ENCODE results near the gene GLIS1. TPM values are rescaled to one million over a fixed set of nuclear protein-coding genes. Genes with fewer than 3 reads are reported as not detected.

Gene GLIS1
- total and polyA plus RNA-seq, 2 experiments from 2014 or later: 0.22 to 0.61 TPM

DNA sequence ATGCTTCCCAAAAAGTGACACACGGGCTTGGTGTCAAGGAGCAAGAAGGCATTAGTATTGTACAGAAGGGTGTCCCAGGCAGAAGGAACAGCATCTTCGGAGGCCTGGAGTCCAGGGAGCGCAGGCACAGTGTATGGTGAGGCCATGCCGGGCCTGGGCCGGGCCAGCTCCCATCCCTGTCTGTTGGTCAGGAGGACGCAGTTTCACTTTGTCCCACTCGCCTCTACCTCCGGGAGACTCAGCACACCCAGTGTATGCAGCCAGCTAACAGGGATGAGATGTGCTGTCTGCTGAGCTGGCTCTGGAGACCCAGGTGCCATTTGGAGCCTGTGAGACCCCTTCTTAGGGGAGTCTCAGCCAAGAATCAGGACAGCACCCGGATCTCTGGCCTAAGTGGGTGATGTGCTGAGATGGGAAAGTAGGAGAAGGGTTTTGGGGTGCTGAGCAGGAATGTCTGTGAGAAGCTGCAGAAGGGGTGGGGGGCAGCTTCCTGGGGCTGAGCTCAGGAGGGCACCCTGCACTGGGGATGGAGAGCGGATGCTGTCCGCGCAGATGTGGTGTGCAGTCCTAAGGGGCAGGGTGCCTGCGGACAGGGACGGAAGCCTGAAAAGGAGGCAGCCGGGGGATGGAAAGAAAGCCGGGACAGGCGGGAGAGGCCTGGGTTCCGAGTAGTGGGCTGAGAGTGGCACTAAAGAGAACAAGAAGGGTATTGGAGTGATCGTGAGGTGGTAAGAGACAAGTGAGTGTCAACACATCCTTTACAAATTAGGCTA is 254.1 kb downstream of the GLIS1 start:
- H3F3A ChIP-seq (ENCODE audit: insufficient read depth): no peaks in the 10 kb centered on the region
- no peaks in the 10 kb centered on the region for H3K9me3 ChIP-seq (ENCODE audit: low read depth)
- H3K36me3 ChIP-seq (ENCODE audit: low read depth): no peaks in the 10 kb centered on the region
- H3K9ac ChIP-seq: no peak overlapping the region
- H3K27ac ChIP-seq: no peak overlapping the region
- DNase-seq: no peak
- in situ Hi-C loops (cut with MboI): loop anchor here (10.0 kb wide), 1 partner anchor 270 kb away; no protein-coding TSS in a partner anchor
- no peaks in the 10 kb centered on the region for H3K4me1 ChIP-seq (ENCODE audit: insufficient read depth)
- 64 to 71% methylated on average over 18 to 19 of the region's 19 CpGs for WGBS, 2 experiments (ENCODE audit: low coverage in 1 of 2, low lambda C conversion rate in 2 of 2, missing lambda C conversion rate in 2 of 2)
- no peak overlapping the region for H3K4me2 ChIP-seq (ENCODE audit: unreplicated experiment)
- peaks cover 23% of the 10 kb centered on the region for H3K27me3 ChIP-seq (replicated peaks; ENCODE audit: insufficient read depth)
- H3K4me3 ChIP-seq: no peak overlapping the region
- no peak for TF ChIP-seq EZH2 (IDR thresholded peaks at IDR 0.05; ENCODE audit: insufficient read depth, poor library complexity, severe bottlenecking)
- no peaks in the 10 kb centered on the region for H4K20me1 ChIP-seq (ENCODE audit: insufficient read depth)
- H2AFZ ChIP-seq: no peak overlapping the region
- H3K9me2 ChIP-seq (ENCODE audit: insufficient read depth): no peaks in the 10 kb centered on the region
- no peaks in the 10 kb centered on the region for H3K79me2 ChIP-seq (ENCODE audit: insufficient read depth)

- no peaks in the 10 kb centered on the region for H3K79me2 ChIP-seq (ENCODE audit: insufficient read depth)
- no peak overlapping the region for H3K4me3 ChIP-seq
- no peak for DNase-seq
- H3K9ac ChIP-seq: no peak overlapping the region
- no peaks in the 10 kb centered on the region for H3K36me3 ChIP-seq (ENCODE audit: low read depth)
- no peaks in the 10 kb centered on the region for H4K20me1 ChIP-seq (ENCODE audit: insufficient read depth)
- no peaks in the 10 kb centered on the region for H3K9me3 ChIP-seq (ENCODE audit: low read depth)
- H3F3A ChIP-seq (ENCODE audit: insufficient read depth): no peaks in the 10 kb centered on the region
- in situ Hi-C loops (cut with MboI): loop anchor here (10.0 kb wide), 1 partner anchor 271 kb away; no protein-coding TSS in a partner anchor
- no peak overlapping the region for H3K27ac ChIP-seq
- H3K9me2 ChIP-seq (ENCODE audit: insufficient read depth): no peaks in the 10 kb centered on the region
- peaks cover 11% of the 10 kb centered on the region for H3K27me3 ChIP-seq (replicated peaks; ENCODE audit: insufficient read depth)
- TF ChIP-seq EZH2phosphoT487 (IDR thresholded peaks at IDR 0.05; ENCODE audit: insufficient read depth, low read depth): no peak
- TF ChIP-seq EZH2 (IDR thresholded peaks at IDR 0.05; ENCODE audit: insufficient read depth, poor library complexity, severe bottlenecking): no peak
- H3K4me1 ChIP-seq (ENCODE audit: insufficient read depth): no peaks in the 10 kb centered on the region
- H3K4me2 ChIP-seq (ENCODE audit: unreplicated experiment): no peak overlapping the region
- H2AFZ ChIP-seq: no peak overlapping the region
- WGBS, 2 experiments (ENCODE audit: low coverage in 1 of 2, low lambda C conversion rate in 2 of 2, missing lambda C conversion rate in 2 of 2): 71 to 83% methylated on average over 3 to 4 of the region's 4 CpGs
These were observed 255.3 kb downstream of the GLIS1 start for GRCh38 chr1:53483656-53484055.

DNA sequence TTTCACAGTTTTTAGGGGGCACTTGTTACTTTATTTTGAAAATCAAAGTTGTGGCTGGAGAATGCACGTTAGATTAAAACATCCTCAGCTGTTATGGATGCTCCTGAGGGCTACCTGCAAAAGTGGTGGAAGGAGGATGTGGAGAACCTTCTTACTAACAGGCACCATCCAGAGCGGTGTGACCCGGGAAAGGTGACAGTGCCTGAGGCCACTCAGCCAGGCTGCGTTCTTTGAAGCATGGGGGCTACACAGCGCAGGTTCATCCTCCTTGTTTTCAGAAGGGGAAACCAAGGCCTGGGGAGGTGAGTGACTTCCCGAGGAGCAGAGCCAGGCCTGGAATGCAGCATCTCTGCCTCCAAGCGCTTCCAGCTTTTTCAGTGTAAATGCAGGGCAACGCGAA is 255.8 kb downstream of the GLIS1 start:
- H3K4me3 ChIP-seq: no peak overlapping the region
- no peak overlapping the region for H3K9ac ChIP-seq
- no peaks in the 10 kb centered on the region for H3K9me2 ChIP-seq (ENCODE audit: insufficient read depth)
- in situ Hi-C loops (cut with MboI): loop anchor here (10.0 kb wide), 1 partner anchor 272 kb away; no protein-coding TSS in a partner anchor
- no peaks in the 10 kb centered on the region for H3F3A ChIP-seq (ENCODE audit: insufficient read depth)
- H4K20me1 ChIP-seq (ENCODE audit: insufficient read depth): no peaks in the 10 kb centered on the region
- H3K9me3 ChIP-seq (ENCODE audit: low read depth): no peaks in the 10 kb centered on the region
- peaks cover 7% of the 10 kb centered on the region; the same call in 1 of the 2 replicates for H3K27me3 ChIP-seq (replicated peaks; ENCODE audit: insufficient read depth)
- no peaks in the 10 kb centered on the region for H3K4me1 ChIP-seq (ENCODE audit: insufficient read depth)
- no peaks in the 10 kb centered on the region for H3K79me2 ChIP-seq (ENCODE audit: insufficient read depth)
- H3K27ac ChIP-seq: no peak overlapping the region
- WGBS, 2 experiments (ENCODE audit: low coverage in 1 of 2, low lambda C conversion rate in 2 of 2, missing lambda C conversion rate in 2 of 2): 84 to 86% methylated on average over 9 of the region's 9 CpGs
- DNase-seq: no peak
- no peak overlapping the region for H2AFZ ChIP-seq
- no peak overlapping the region for H3K4me2 ChIP-seq (ENCODE audit: unreplicated experiment)
- H3K36me3 ChIP-seq (ENCODE audit: low read depth): no peaks in the 10 kb centered on the region
- TF ChIP-seq EZH2 (IDR thresholded peaks at IDR 0.05; ENCODE audit: insufficient read depth, poor library complexity, severe bottlenecking) (no peak), EZH2phosphoT487 (IDR thresholded peaks at IDR 0.05; ENCODE audit: insufficient read depth, low read depth) (no peak)

DNA sequence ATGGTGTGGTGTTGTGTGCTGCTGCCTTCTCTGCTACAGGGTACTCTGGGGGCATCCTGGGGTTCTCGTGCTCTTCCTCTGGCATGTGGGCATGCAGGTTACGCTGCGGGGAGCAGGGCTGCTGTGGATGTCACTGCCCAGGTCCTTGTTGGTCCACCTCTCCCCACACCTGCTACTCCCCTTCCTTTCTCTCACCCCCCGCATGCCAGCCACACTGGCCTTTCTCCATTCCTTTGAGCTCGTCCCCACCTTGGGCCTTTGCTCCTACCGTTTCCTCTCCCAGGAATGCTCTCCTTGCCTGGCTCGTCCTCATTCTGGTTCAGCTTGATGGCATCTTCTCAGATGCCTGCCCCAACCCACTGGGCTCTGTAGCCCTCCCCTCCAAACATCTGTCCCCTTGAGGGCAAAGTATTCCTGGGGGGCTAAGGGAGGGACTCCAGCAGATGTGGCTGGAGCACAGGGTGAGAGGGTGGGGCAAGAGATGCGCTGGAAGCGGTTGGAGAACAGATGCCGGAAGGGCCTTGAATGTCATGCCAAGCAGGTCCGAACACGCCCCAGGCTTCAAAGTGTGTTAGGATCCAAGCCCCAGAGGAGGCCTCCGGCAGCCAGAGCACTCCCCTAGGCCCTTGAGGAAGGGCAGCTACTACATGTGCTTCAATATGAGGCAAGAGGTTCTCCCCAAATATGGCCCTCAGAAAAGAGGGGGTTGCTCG is 256.4 kb downstream of the GLIS1 start:
- Histone ChIP-seq H3K9ac (no peak overlapping the region), H3K27ac (no peak overlapping the region), H3K79me2 (ENCODE audit: insufficient read depth) (no peaks in the 10 kb centered on the region), H3K4me1 (ENCODE audit: insufficient read depth) (no peaks in the 10 kb centered on the region), H3F3A (ENCODE audit: insufficient read depth) (no peaks in the 10 kb centered on the region), H3K27me3 (replicated peaks; ENCODE audit: insufficient read depth) (peaks cover 5% of the 10 kb centered on the region; the same call in 1 of the 2 replicates), H3K4me3 (no peak overlapping the region), H2AFZ (no peak overlapping the region), H3K4me2 (ENCODE audit: unreplicated experiment) (no peak overlapping the region), H3K9me2 (ENCODE audit: insufficient read depth) (no peaks in the 10 kb centered on the region), H4K20me1 (ENCODE audit: insufficient read depth) (no peaks in the 10 kb centered on the region), H3K36me3 (ENCODE audit: low read depth) (no peaks in the 10 kb centered on the region), H3K9me3 (ENCODE audit: low read depth) (no peaks in the 10 kb centered on the region)
- in situ Hi-C loops (cut with MboI): loop anchor here (10.0 kb wide), 1 partner anchor 272 kb away; no protein-coding TSS in a partner anchor
- TF ChIP-seq EZH2 (IDR thresholded peaks at IDR 0.05; ENCODE audit: insufficient read depth, poor library complexity, severe bottlenecking) (no peak), EZH2phosphoT487 (IDR thresholded peaks at IDR 0.05; ENCODE audit: insufficient read depth, low read depth) (no peak)
- 69 to 76% methylated on average over 14 of the region's 14 CpGs for WGBS, 2 experiments (ENCODE audit: low coverage in 1 of 2, low lambda C conversion rate in 2 of 2, missing lambda C conversion rate in 2 of 2)
- DNase-seq: no peak

Data from GM23248 (cell line).